CD4-positive, alpha-beta memory T cell (primary cell): ENCODE measurements around the gene CD2AP. TPM values are rescaled to one million over a fixed set of nuclear protein-coding genes. Genes with fewer than 3 reads are reported as not detected.

Experiments
- CTCF ChIA-PET: fragments of 350-600 bp; sonication (Branson Sonifier 250); formaldehyde crosslinking; loops from one replicate; lab custom pipeline; 2021; ENCODE audit warnings: inconsistent platforms; ENCODE audit not compliant: partially characterized antibody; lab: Charles Lee
- POLR2A ChIA-PET: fragments of 350-600 bp; sonication (Branson Sonifier 250); formaldehyde crosslinking; loops from one replicate; lab custom pipeline; 2021; ENCODE audit not compliant: partially characterized antibody; lab: Charles Lee
- DNase-seq, 5 donors: peaks; one replicate each; pipeline versions ENCODE4 v3.0.0 to v3.0.0-alpha.2; 2020 to 2022; ENCODE audit warnings: mixed read lengths in 1 of 5
- H3K27ac ChIP-seq: one replicate; pipeline ENCODE4 v1.7.0; 2013; ENCODE audit warnings: low read depth, low read length
- H3K27me3 ChIP-seq: 2 replicates; pipeline ENCODE4 v1.7.0; 2013; ENCODE audit warnings: mild to moderate bottlenecking, low read length, moderate library complexity; ENCODE audit not compliant: insufficient read depth
- H3K36me3 ChIP-seq: 2 replicates; pipeline ENCODE4 v1.7.0; 2013; ENCODE audit warnings: mild to moderate bottlenecking, low read length, moderate library complexity; ENCODE audit not compliant: insufficient read depth
- H3K4me1 ChIP-seq: 2 replicates; pipeline ENCODE4 v1.7.0; 2013; ENCODE audit warnings: mild to moderate bottlenecking, low read length, moderate library complexity; ENCODE audit not compliant: insufficient read depth
- H3K4me3 ChIP-seq, 2 donors: one replicate each; pipeline ENCODE4 v1.7.0; 2013; ENCODE audit warnings: low read length in 2 of 2, mild to moderate bottlenecking in 1 of 2
- H3K9me3 ChIP-seq, 2 donors: one replicate each; pipeline ENCODE4 v1.7.0; 2013; ENCODE audit warnings: low read length in 2 of 2, control low read depth in 1 of 2; ENCODE audit not compliant: control insufficient read depth in 1 of 2
- H3K27ac Mint-ChIP-seq, 7 donors: one replicate each; pipeline ENCODE4 v1.8.0; 2020 to 2021; ENCODE audit warnings: mixed read lengths in 7 of 7, mild to moderate bottlenecking in 6 of 7, inconsistent platforms in 3 of 7, moderate library complexity in 3 of 7
- H3K27me3 Mint-ChIP-seq, 2 donors: one replicate each; pipeline ENCODE4 v1.8.0; 2020 to 2021; ENCODE audit warnings: mixed read lengths in 2 of 2
- H3K36me3 Mint-ChIP-seq, 2 donors: one replicate each; pipeline ENCODE4 v1.8.0; 2020 to 2021; ENCODE audit warnings: mixed read lengths in 2 of 2, inconsistent platforms in 1 of 2, mild to moderate bottlenecking in 1 of 2
- H3K4me1 Mint-ChIP-seq, 4 donors: one replicate each; pipeline ENCODE4 v1.8.0; 2020 to 2021; ENCODE audit warnings: mixed read lengths in 4 of 4, mild to moderate bottlenecking in 1 of 4
- H3K4me3 Mint-ChIP-seq, 8 donors: one replicate each; pipeline ENCODE4 v1.8.0; 2020 to 2021; ENCODE audit warnings: mixed read lengths in 8 of 8, mild to moderate bottlenecking in 7 of 8, moderate library complexity in 6 of 8, inconsistent platforms in 3 of 8
- H3K9me3 Mint-ChIP-seq, 8 donors: one replicate each; pipeline ENCODE4 v1.8.0; 2020 to 2021; ENCODE audit warnings: mixed read lengths in 8 of 8, mild to moderate bottlenecking in 5 of 8, inconsistent platforms in 3 of 8, moderate library complexity in 1 of 8
- intact Hi-C: fragments of 100-400 bp; cut with micrococcal nuclease; formaldehyde crosslinking; loops from one replicate; pipeline ENCODE4 v1.15.1; 2023
- polyA plus RNA-seq, 2 donors: library from polyadenylated mRNA; unstranded; fragments of 300-500 nt; fragmentation: Illumina TruSeq; gene quantifications; one replicate each; pipeline ENCODE4 v1.2.3, GENCODE V29; 2021
- total RNA-seq, 2 experiments: library from RNA; stranded (reverse); gene quantifications; one replicate each; pipeline ENCODE4 v1.2.3, GENCODE V29; 2021

The CD2AP gene
- total and polyA plus RNA-seq, 4 experiments from 2014 or later, result 3.5 to 25.8 (median 17.1) TPM

DNA sequence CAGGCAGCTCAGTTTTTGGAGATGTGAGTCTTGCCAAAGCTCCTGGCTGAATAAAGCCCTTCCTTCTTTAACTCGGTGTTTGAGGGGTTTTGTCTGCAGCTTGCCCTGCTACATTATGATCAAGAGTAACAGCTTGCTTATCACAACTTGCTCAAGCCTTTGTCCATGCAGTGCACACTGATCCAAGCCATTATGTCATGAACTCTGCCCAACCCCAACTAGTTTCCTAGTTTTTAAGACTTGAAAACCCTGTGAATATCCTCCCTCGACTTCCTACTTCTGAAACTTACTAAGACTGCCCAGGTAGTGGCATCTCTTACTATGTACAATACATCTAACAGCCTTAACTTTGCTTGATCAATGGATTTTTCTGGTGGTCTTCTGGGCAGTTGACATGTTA lies 170.4 kb downstream of the CD2AP start:
- no peak overlapping the region for H3K27ac ChIP-seq
- no peak overlapping the region for H3K4me3 ChIP-seq
- Mint-ChIP-seq H3K27ac (no peak overlapping the region), H3K9me3 (no peaks in the 10 kb centered on the region), H3K4me1 (no peaks in the 10 kb centered on the region), H3K36me3 (no peaks in the 10 kb centered on the region), H3K4me3 (no peak overlapping the region), H3K27me3 (no peaks in the 10 kb centered on the region)
- no peak for DNase-seq
- ChIA-PET POLR2A (no interaction called here), CTCF (interaction anchor here (1.0 to 1.7 kb wide), 2 partner anchors 14 to 17 kb away, joined by 3 read pairs; no protein-coding TSS in a partner anchor)
- intact Hi-C loops, result no loop called here
- H3K9me3 ChIP-seq, result no peaks in the 10 kb centered on the region
- H3K27me3 ChIP-seq, result no peaks in the 10 kb centered on the region
- H3K36me3 ChIP-seq, result no peaks in the 10 kb centered on the region
- H3K4me1 ChIP-seq, result peaks cover 11% of the 10 kb centered on the region

DNA sequence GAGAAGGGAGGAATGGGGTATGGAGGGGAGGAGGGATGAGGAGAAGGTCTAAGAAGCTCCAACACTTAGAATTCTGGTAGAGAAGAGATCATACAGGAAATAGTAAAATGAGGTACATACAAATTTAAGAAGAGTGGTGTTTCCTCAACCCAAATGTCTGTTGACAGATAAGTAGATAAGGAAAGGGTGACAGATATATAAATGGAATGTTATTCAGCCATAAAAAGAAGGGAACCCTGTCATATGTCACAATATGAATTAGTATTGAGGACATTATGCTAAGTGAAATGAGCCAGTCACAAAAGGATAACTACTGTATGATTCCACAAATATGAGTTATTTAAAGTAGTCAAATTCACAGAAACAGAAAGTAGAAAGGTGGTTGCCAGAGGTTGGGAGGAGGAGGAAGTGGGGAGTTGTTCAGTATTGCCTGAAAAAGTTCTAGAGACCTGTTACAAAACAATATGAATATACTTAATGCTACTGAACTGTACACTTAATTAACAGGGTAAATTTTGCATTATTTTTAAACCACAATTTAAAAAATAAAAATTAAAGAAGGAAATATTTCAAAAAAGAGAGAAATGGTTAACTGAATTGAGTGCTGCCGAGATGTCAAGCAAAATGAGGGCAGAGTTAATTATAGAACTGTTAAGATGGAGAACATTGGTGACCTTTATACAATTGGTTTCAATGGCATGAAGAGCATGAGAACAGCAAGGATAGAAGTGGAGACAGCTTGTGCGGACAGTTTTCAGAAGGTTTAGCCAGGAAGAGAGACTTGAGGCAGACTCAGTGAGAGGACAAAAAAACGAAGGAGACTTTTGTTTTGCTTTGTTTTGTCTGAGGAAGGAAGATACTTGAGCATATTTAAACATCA lies 173.2 kb downstream of the CD2AP start:
- intact Hi-C loops, result no loop called here
- no peak for DNase-seq
- H3K27me3 Mint-ChIP-seq, result no peaks in the 10 kb centered on the region
- POLR2A ChIA-PET, result no interaction called here
- H3K27ac Mint-ChIP-seq, result no peak overlapping the region
- Histone ChIP-seq H3K4me3 (no peak overlapping the region), H3K27ac (no peak overlapping the region), H3K4me1 (peaks cover 11% of the 10 kb centered on the region), H3K9me3 (no peaks in the 10 kb centered on the region), H3K27me3 (no peaks in the 10 kb centered on the region), H3K36me3 (no peaks in the 10 kb centered on the region)
- no peaks in the 10 kb centered on the region for H3K36me3 Mint-ChIP-seq
- no peaks in the 10 kb centered on the region for H3K4me1 Mint-ChIP-seq
- no peaks in the 10 kb centered on the region for H3K9me3 Mint-ChIP-seq
- CTCF ChIA-PET, result no interaction called here
- no peak overlapping the region for H3K4me3 Mint-ChIP-seq

DNA sequence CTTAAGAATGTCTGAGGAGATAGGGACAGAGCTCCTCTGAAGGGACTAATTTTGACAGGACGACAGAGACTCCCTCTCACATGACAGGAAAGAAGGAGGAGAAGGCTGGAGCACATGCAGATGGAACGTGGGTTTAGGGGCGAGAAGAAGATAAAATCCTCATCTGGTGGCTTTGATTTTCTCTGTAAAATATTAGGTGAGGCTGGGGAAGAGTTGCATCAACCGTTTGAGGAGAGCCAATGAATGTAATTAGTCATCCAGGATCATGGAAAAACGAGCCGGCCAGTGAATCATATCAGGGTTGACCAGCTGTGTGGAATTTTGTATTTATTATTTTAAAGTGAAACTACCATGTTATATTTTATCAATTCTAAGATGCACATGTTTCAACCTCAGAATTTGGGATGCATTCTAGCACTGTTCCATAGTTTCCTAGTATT lies 173.9 kb downstream of the CD2AP start:
- H3K36me3 Mint-ChIP-seq, result no peaks in the 10 kb centered on the region
- ChIA-PET POLR2A (no interaction called here), CTCF (no interaction called here)
- intact Hi-C loops, result no loop called here
- H3K4me3 Mint-ChIP-seq, result no peak overlapping the region
- H3K9me3 ChIP-seq, result no peaks in the 10 kb centered on the region
- H3K27me3 ChIP-seq, result no peaks in the 10 kb centered on the region
- H3K27me3 Mint-ChIP-seq, result no peaks in the 10 kb centered on the region
- no peak for DNase-seq
- H3K4me3 ChIP-seq, result no peak overlapping the region
- peaks cover 0 to 3% (median 0%) of the 10 kb centered on the region in 4 donors for H3K4me1 Mint-ChIP-seq
- no peaks in the 10 kb centered on the region for H3K36me3 ChIP-seq
- H3K27ac Mint-ChIP-seq, result no peak overlapping the region
- H3K27ac ChIP-seq, result no peak overlapping the region
- H3K4me1 ChIP-seq, result peaks cover 11% of the 10 kb centered on the region
- no peaks in the 10 kb centered on the region for H3K9me3 Mint-ChIP-seq

DNA sequence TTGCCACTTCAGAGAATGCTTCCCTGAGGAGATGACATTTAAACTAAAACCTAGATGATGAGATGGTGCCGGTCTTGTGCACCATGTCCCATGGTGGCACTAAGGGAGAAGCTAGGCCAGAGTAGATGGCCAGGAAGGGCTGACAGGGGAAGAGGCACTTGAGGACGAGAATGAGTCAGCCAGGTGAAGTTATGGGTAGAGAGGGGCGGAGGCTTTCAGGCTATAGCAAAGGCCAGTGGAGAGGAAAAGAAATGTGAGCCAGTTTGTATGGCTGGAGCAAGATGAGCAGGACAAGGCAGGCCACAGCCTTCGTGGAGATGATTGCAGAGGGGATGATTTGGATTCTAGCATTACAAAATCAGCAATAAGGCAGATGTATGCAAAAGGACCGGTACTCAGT lies 176.1 kb downstream of the CD2AP start:
- no peaks in the 10 kb centered on the region for H3K36me3 ChIP-seq
- peaks cover 0 to 3% (median 0%) of the 10 kb centered on the region in 4 donors for H3K4me1 Mint-ChIP-seq
- ChIA-PET POLR2A (no interaction called here), CTCF (interaction anchor here (1.7 kb wide), 1 partner anchor 22 kb away, joined by 8 read pairs; no protein-coding TSS in a partner anchor)
- no peak for DNase-seq
- peaks cover 0 to 1% of the 10 kb centered on the region in 2 donors for H3K27me3 Mint-ChIP-seq
- H3K27me3 ChIP-seq, result peaks cover under 1% of the 10 kb centered on the region
- H3K36me3 Mint-ChIP-seq, result no peaks in the 10 kb centered on the region
- H3K27ac ChIP-seq, result no peak overlapping the region
- intact Hi-C loops, result no loop called here
- peaks cover 11% of the 10 kb centered on the region for H3K4me1 ChIP-seq
- peak overlapping the region in 1 of 7 donors; percentile 19 for H3K27ac Mint-ChIP-seq
- no peaks in the 10 kb centered on the region for H3K9me3 ChIP-seq
- H3K9me3 Mint-ChIP-seq, result no peaks in the 10 kb centered on the region
- no peak overlapping the region for H3K4me3 ChIP-seq
- H3K4me3 Mint-ChIP-seq, result no peak overlapping the region

DNA sequence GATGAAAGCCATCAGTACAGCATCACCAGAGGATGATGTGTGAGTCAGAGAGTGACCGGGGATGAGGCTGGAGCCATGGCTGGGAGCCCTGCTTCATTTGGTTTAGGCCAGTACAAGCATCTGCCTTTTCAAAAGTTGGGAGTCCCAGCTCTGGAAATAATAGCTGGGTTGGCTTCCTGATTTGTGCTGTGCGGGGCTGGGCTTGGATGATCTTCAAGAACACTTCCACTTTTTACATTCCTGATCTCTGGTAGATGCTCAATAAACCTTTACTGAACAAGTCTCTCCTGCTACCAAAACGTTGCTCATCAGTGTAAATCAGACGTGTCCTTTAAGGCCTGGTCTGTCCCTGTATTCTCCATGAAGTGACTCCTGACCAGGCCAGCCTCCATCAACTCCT lies 176.7 kb downstream of the CD2AP start:
- Mint-ChIP-seq H3K9me3 (peaks cover 0 to 2% (median 0%) of the 10 kb centered on the region in 8 donors), H3K4me3 (no peak overlapping the region), H3K4me1 (peaks cover 0 to 3% (median 0%) of the 10 kb centered on the region in 4 donors), H3K27ac (no peak overlapping the region), H3K36me3 (no peaks in the 10 kb centered on the region), H3K27me3 (peaks cover 0 to 1% of the 10 kb centered on the region in 2 donors)
- no peak overlapping the region for H3K4me3 ChIP-seq
- no peak overlapping the region for H3K27ac ChIP-seq
- peaks cover 4% of the 10 kb centered on the region for H3K27me3 ChIP-seq
- peaks cover 11% of the 10 kb centered on the region for H3K4me1 ChIP-seq
- intact Hi-C loops, result no loop called here
- POLR2A ChIA-PET, result no interaction called here
- no peaks in the 10 kb centered on the region for H3K36me3 ChIP-seq
- no peaks in the 10 kb centered on the region for H3K9me3 ChIP-seq
- CTCF ChIA-PET, result no interaction called here
- no peak for DNase-seq

DNA sequence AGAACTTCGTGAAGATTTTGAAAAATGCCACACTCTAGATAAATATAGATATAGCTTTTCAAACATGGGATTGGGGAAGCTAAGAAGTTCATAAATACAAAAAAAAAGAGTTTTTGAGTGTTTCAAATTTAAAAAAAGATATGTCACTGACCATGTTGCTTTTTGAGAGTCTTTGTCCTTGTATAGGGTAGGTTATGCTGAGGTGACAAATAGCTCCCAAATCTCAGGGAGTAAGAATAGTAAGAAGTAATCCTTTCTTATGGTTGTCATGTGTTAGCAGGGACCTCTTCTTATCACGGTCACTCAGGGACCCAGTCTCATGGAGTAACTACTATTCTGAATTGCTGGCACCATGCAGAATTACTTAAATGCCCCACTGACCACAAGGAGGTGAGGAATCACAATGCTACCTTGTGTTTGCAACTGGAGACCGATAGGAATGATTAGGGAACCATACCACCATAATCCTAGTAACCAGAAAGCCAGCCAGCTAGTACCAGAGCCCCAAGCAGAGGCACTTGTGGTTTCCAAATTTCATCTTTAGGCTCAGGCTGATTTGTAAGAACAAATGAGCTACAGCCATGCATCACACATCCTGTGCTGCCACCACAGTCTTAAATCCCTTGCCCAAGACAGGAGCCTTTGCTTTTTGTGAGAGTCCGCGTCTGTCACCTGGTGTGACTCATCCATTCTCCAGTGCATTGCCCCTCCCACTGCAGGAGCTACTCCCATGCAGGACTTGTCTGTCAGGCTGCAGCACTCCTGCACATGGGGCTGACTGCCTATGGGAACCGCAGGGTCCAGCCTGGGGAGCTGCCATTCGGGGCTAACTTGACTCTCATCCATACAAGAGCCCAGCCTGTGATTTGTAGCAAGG lies 178.4 kb downstream of the CD2AP start:
- H3K4me1 ChIP-seq, result peaks cover 7% of the 10 kb centered on the region
- peaks cover 0 to 6% of the 10 kb centered on the region in 2 donors for H3K27me3 Mint-ChIP-seq
- peaks cover 0 to 2% (median 0%) of the 10 kb centered on the region in 8 donors for H3K9me3 Mint-ChIP-seq
- H3K36me3 Mint-ChIP-seq, result no peaks in the 10 kb centered on the region
- no peaks in the 10 kb centered on the region for H3K36me3 ChIP-seq
- H3K27ac ChIP-seq, result no peak overlapping the region
- H3K27me3 ChIP-seq, result peaks cover 4% of the 10 kb centered on the region
- CTCF ChIA-PET, result no interaction called here
- no peak overlapping the region for H3K27ac Mint-ChIP-seq
- H3K4me3 ChIP-seq, result no peak overlapping the region
- H3K4me1 Mint-ChIP-seq, result peaks cover 0 to 3% (median 0%) of the 10 kb centered on the region in 4 donors
- H3K9me3 ChIP-seq, result no peaks in the 10 kb centered on the region
- peak in 1 of 5 donors; percentile 48 for DNase-seq
- POLR2A ChIA-PET, result no interaction called here
- intact Hi-C loops, result no loop called here
- H3K4me3 Mint-ChIP-seq, result no peak overlapping the region

DNA sequence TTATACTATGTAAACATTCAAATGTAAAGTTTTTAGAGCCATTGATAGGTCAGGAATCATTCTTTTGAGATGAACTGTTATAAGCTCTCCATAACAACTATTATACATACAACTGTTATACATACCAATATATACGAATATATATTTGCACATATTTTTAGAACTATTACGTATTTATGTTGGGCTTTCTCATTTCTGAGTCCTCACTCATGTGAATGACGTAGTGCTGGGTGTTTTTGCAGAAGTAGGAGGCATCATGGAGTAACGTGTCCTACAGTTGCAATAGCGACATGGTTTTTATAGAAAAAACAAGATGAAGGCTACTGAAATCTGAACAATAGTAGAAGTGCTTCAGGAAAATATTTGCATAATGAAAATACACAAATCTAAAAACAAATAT lies 184.4 kb downstream of the CD2AP start:
- DNase-seq, result no peak
- H3K4me3 ChIP-seq, result no peak overlapping the region
- no peaks in the 10 kb centered on the region for H3K4me1 ChIP-seq
- no peaks in the 10 kb centered on the region for H3K36me3 Mint-ChIP-seq
- H3K27ac ChIP-seq, result no peak overlapping the region
- no peak overlapping the region for H3K27ac Mint-ChIP-seq
- peaks cover 0 to 2% (median 0%) of the 10 kb centered on the region in 8 donors for H3K9me3 Mint-ChIP-seq
- ChIA-PET POLR2A (no interaction called here), CTCF (interaction anchor here (1.3 kb wide), 1 partner anchor 30 kb away, joined by 4 read pairs; no protein-coding TSS in a partner anchor)
- peaks cover 15 to 19% of the 10 kb centered on the region in 2 donors for H3K27me3 Mint-ChIP-seq
- no peaks in the 10 kb centered on the region for H3K36me3 ChIP-seq
- intact Hi-C loops, result no loop called here
- no peaks in the 10 kb centered on the region for H3K4me1 Mint-ChIP-seq
- H3K27me3 ChIP-seq, result peaks cover 4% of the 10 kb centered on the region
- H3K4me3 Mint-ChIP-seq, result no peak overlapping the region
- no peaks in the 10 kb centered on the region for H3K9me3 ChIP-seq
